GM13976 (cell line): ENCODE measurements around the gene MFF.

ENCODE experiments used
- DNase-seq: peaks from one replicate; pipeline ENCODE4 v3.0.0; 2012; ENCODE audit warnings: low spot score
- in situ Hi-C: fragments of 300-500 bp; cut with MboI; formaldehyde crosslinking; loops from one replicate; pipeline ENCODE4 v1.12.0; 2022; ENCODE audit warnings: low sequenced_read_pairs, mixed read lengths, inconsistent platforms; ENCODE audit not compliant: unreplicated experiment
- TF ChIP-seq, protein P1 (sequence below): IDR thresholded peaks from 2 replicates; pipeline ENCODE4 v1.5.1; 2012; ENCODE audit warnings: borderline replicate concordance, mild to moderate bottlenecking; ENCODE audit not compliant: insufficient read depth; ENCODE audit errors: extremely low read depth, missing control alignments, control extremely low read depth

Gene MFF

GRCh38 chr2:227402321-227402720 lies 77.3 kb downstream of the MFF start:
- in situ Hi-C loops = loop anchor here (10.0 kb wide), 1 partner anchor 362 kb away; no protein-coding TSS in a partner anchor
- no peak for DNase-seq
- TF ChIP-seq, protein P1, sequence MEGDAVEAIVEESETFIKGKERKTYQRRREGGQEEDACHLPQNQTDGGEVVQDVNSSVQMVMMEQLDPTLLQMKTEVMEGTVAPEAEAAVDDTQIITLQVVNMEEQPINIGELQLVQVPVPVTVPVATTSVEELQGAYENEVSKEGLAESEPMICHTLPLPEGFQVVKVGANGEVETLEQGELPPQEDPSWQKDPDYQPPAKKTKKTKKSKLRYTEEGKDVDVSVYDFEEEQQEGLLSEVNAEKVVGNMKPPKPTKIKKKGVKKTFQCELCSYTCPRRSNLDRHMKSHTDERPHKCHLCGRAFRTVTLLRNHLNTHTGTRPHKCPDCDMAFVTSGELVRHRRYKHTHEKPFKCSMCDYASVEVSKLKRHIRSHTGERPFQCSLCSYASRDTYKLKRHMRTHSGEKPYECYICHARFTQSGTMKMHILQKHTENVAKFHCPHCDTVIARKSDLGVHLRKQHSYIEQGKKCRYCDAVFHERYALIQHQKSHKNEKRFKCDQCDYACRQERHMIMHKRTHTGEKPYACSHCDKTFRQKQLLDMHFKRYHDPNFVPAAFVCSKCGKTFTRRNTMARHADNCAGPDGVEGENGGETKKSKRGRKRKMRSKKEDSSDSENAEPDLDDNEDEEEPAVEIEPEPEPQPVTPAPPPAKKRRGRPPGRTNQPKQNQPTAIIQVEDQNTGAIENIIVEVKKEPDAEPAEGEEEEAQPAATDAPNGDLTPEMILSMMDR = no peak

DNA sequence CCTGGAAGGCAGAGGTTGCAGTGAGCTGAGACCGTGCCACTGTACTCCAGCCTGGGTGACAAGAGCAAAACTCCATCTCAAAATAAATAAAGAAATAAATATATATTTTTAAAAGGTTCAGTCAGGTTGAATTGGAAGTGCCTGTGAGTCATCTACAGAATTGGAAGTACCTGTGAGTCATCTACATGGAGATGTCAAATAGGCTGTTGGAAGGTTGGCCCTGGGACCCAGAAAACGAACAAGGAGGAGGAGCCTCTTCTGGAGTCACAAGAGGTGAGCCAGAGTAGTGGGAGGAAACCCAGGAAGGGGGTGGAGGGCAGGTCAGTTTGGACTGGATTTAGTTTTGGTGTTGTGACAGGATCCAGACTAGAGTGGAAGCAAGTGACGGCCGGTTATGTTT lies 77.9 kb downstream of the MFF start:
- TF ChIP-seq, protein P1 = no peak
- in situ Hi-C loops = loop anchor here (10.0 kb wide), 1 partner anchor 362 kb away; no protein-coding TSS in a partner anchor
- DNase-seq = no peak

GRCh38 chr2:227404585-227405271 lies 79.7 kb downstream of the MFF start:
- TF ChIP-seq, protein P1 = no peak
- in situ Hi-C loops = loop anchor here (10.0 kb wide), 1 partner anchor 360 kb away; no protein-coding TSS in a partner anchor
- no peak for DNase-seq

- in situ Hi-C loops = loop anchor here (10.0 kb wide), 1 partner anchor 358 kb away; no protein-coding TSS in a partner anchor
These were observed 81.4 kb downstream of the MFF start for GRCh38 chr2:227406177-227407031.

More at GRCh38 chr2:227406177-227407031, 81.4 kb downstream of the MFF start:
- peak; percentile 59 for DNase-seq
- TF ChIP-seq, protein P1 = peak; percentile 72
